H1 (cell line): ENCODE results near the gene LENG9. TPM values are rescaled to one million over a fixed set of nuclear protein-coding genes. Genes with fewer than 3 reads are reported as not detected.

Source experiments
- CTCF ChIA-PET: fragments of 300-600 bp; sonication (Branson Sonifier 250); formaldehyde crosslinking; loops from one replicate; lab custom pipeline; 2021; ENCODE audit not compliant: partially characterized antibody; lab: Charles Lee
- POLR2A ChIA-PET: fragments of 300-600 bp; sonication (Branson Sonifier 250); formaldehyde crosslinking; loops from one replicate; lab custom pipeline; 2021; ENCODE audit warnings: inconsistent platforms; ENCODE audit not compliant: partially characterized antibody; lab: Charles Lee
- DNase-seq, 2 experiments: peaks; one replicate each; pipeline versions ENCODE4 v3.0.0 to v3.0.0-alpha.2; 2010 to 2022; ENCODE audit warnings: low spot score in 2 of 2, low read depth in 1 of 2, mixed read lengths in 1 of 2
- FAIRE-seq: peaks from 2 replicates; lab custom pipeline; 2011; peaks lifted over from hg19 to GRCh38; lab: Jason Lieb, UNC
- H2AFZ ChIP-seq: 2 replicates; pipeline ENCODE4 v1.8.1; 2012; ENCODE audit warnings: low read length, inconsistent platforms
- H2AK5ac ChIP-seq: 2 replicates; pipeline ENCODE4 v1.6.1; 2013; ENCODE audit warnings: low read depth, low read length
- H2BK120ac ChIP-seq: replicated peaks from 2 replicates; pipeline ENCODE3; 2013; ENCODE audit warnings: low read depth, low read length, inconsistent platforms
- H2BK12ac ChIP-seq: 2 replicates; pipeline ENCODE4 v1.6.1; 2013; ENCODE audit warnings: low read depth, low read length
- H2BK15ac ChIP-seq: 2 replicates; pipeline ENCODE4 v1.6.1; 2013; ENCODE audit warnings: low read length
- H2BK20ac ChIP-seq: 2 replicates; pipeline ENCODE4 v1.6.1; 2013; ENCODE audit warnings: low read length
- H2BK5ac ChIP-seq: 2 replicates; pipeline ENCODE4 v1.6.1; 2013; ENCODE audit warnings: low read depth, low read length
- H3K14ac ChIP-seq: 2 replicates; pipeline ENCODE4 v1.6.1; 2013; ENCODE audit warnings: inconsistent platforms; ENCODE audit not compliant: insufficient read length
- H3K18ac ChIP-seq: 2 replicates; pipeline ENCODE4 v1.6.1; 2013; ENCODE audit warnings: low read length; ENCODE audit errors: extremely low read depth
- H3K23ac ChIP-seq: 2 replicates; pipeline ENCODE4 v1.6.1; 2013; ENCODE audit warnings: inconsistent platforms; ENCODE audit not compliant: insufficient read length
- H3K23me2 ChIP-seq: 2 replicates; pipeline ENCODE4 v1.6.1; 2013; ENCODE audit warnings: low read depth, low read length
- H3K27ac ChIP-seq: 2 replicates; pipeline ENCODE4 v1.6.1; 2011; ENCODE audit warnings: low read depth, low read length, inconsistent platforms
- H3K27me3 ChIP-seq, 4 experiments: replicated peaks in 1 of 4; 1 replicate in 1 of 4; 2 replicates in 3 of 4; pipeline versions ENCODE4 v1.6.1 to v1.8.1; 2011 to 2013; ENCODE audit warnings: low read length in 3 of 4, mild to moderate bottlenecking in 3 of 4, inconsistent platforms in 2 of 4, mixed read lengths in 2 of 4, moderate library complexity in 1 of 4; ENCODE audit not compliant: control insufficient read depth in 3 of 4, insufficient read depth in 3 of 4; ENCODE audit errors: extremely low read depth in 1 of 4
- H3K36me3 ChIP-seq, 4 experiments: 2 replicates each; pipeline versions ENCODE4 v1.6.1 to v1.8.1; 2011 to 2013; ENCODE audit warnings: mild to moderate bottlenecking in 4 of 4, low read length in 3 of 4, moderate library complexity in 2 of 4, control low read depth in 1 of 4, inconsistent platforms in 1 of 4; ENCODE audit not compliant: insufficient read depth in 4 of 4, control insufficient read depth in 2 of 4
- H3K4ac ChIP-seq: replicated peaks from 2 replicates; pipeline ENCODE3; 2013; ENCODE audit warnings: low read length, low read depth, mixed read lengths, inconsistent platforms; ENCODE audit not compliant: insufficient read length
- H3K4me1 ChIP-seq, 4 experiments: replicated peaks in 1 of 4; 1 replicate in 1 of 4; 2 replicates in 3 of 4; pipeline versions ENCODE4 v1.6.1 to v1.8.1; 2011 to 2013; ENCODE audit warnings: low read length in 3 of 4, inconsistent platforms in 2 of 4, mixed read lengths in 1 of 4; ENCODE audit not compliant: insufficient read depth in 4 of 4, control insufficient read depth in 3 of 4
- H3K4me2 ChIP-seq, 2 experiments: 2 replicates each; pipeline versions ENCODE4 v1.6.1 to v1.8.1; 2011 to 2013; ENCODE audit warnings: low read depth in 2 of 2, low read length in 2 of 2, control low read depth in 1 of 2, inconsistent platforms in 1 of 2, mild to moderate bottlenecking in 1 of 2; ENCODE audit not compliant: insufficient read depth in 1 of 2
- H3K4me3 ChIP-seq, 4 experiments: fragments of 200-600, 300-600 bp in 1 of 4; sonication (generic), shearing (Covaris generic), sonication (Bioruptor Twin) in 1 of 4; 2 replicates each; pipeline versions ENCODE4 v1.5.1 to v1.8.1; 2011 to 2016; ENCODE audit warnings: low read length in 4 of 4, low read depth in 3 of 4, control low read depth in 2 of 4, inconsistent platforms in 2 of 4, mild to moderate bottlenecking in 2 of 4, mixed read lengths in 1 of 4, moderate library complexity in 1 of 4; ENCODE audit not compliant: insufficient read depth in 2 of 4; ENCODE audit errors: extremely low read depth in 1 of 4
- H3K56ac ChIP-seq: replicated peaks from 2 replicates; pipeline ENCODE3; 2013; ENCODE audit warnings: low read depth, mild to moderate bottlenecking, mixed read lengths, low read length, inconsistent platforms; ENCODE audit not compliant: insufficient read length
- H3K79me1 ChIP-seq: 2 replicates; pipeline ENCODE4 v1.6.1; 2013; ENCODE audit warnings: low read depth, low read length, control low read depth
- H3K79me2 ChIP-seq, 2 experiments: 2 replicates each; pipeline versions ENCODE4 v1.6.1 to v1.8.1; 2012 to 2013; ENCODE audit warnings: low read length in 2 of 2, mild to moderate bottlenecking in 2 of 2, inconsistent platforms in 1 of 2; ENCODE audit not compliant: insufficient read depth in 2 of 2, control insufficient read depth in 1 of 2
- H3K9ac ChIP-seq, 4 experiments: replicated peaks in 1 of 4; 1 replicate in 1 of 4; 2 replicates in 3 of 4; pipeline versions ENCODE4 v1.6.1 to v1.8.1; 2011 to 2013; ENCODE audit warnings: low read depth in 3 of 4, low read length in 3 of 4, control low read depth in 2 of 4, mild to moderate bottlenecking in 2 of 4, moderate library complexity in 2 of 4, inconsistent platforms in 1 of 4; ENCODE audit errors: extremely low read depth in 1 of 4
- H3K9me3 ChIP-seq, 2 experiments: 2 replicates each; pipeline versions ENCODE4 v1.6.1 to v1.8.1; 2012 to 2013; ENCODE audit warnings: mild to moderate bottlenecking in 2 of 2, moderate library complexity in 2 of 2, control low read depth in 1 of 2, inconsistent platforms in 1 of 2, low read depth in 1 of 2, low read length in 1 of 2, mixed read lengths in 1 of 2; ENCODE audit not compliant: insufficient read depth in 2 of 2
- H4K20me1 ChIP-seq, 2 experiments: replicated peaks in 1 of 2; 2 replicates each; pipeline versions ENCODE3 to v1.8.1; 2011 to 2013; ENCODE audit warnings: inconsistent platforms in 2 of 2, low read length in 2 of 2, mild to moderate bottlenecking in 1 of 2; ENCODE audit not compliant: insufficient read depth in 2 of 2, control insufficient read depth in 1 of 2
- H4K5ac ChIP-seq: 2 replicates; pipeline ENCODE4 v1.6.1; 2013; ENCODE audit warnings: low read length, low read depth, mixed read lengths, inconsistent platforms; ENCODE audit not compliant: insufficient read length
- H4K8ac ChIP-seq: 2 replicates; pipeline ENCODE4 v1.8.0; 2013; ENCODE audit warnings: mild to moderate bottlenecking, moderate library complexity, low read length, inconsistent platforms; ENCODE audit not compliant: insufficient read depth; ENCODE audit errors: extremely low read depth
- H4K91ac ChIP-seq: replicated peaks from 2 replicates; pipeline ENCODE3; 2013; ENCODE audit warnings: low read length, mixed read lengths, inconsistent platforms; ENCODE audit not compliant: insufficient read length
- ASH2L ChIP-seq: fragments of 200-600, 300-600 bp; sonication (generic); IDR thresholded peaks from one replicate; pipeline ENCODE4 v1.7.1; 2017; ENCODE audit warnings: low read length
- CTCF ChIP-seq, 3 experiments: IDR thresholded peaks; 1 replicate in 2 of 3; 2 replicates in 1 of 3; pipeline versions ENCODE4 v1.5.1 to v1.6.1; 2011; ENCODE audit warnings: low read length in 3 of 3, mild to moderate bottlenecking in 3 of 3, inconsistent platforms in 2 of 3, low read depth in 1 of 3, moderate library complexity in 1 of 3; ENCODE audit not compliant: insufficient read depth in 1 of 3; ENCODE audit errors: control extremely low read depth in 1 of 3
- USF2 ChIP-seq: IDR thresholded peaks from 2 replicates; pipeline ENCODE4 v1.6.1; 2011; ENCODE audit warnings: low read length, improper control_type of control experiment
- WGBS, 2 experiments: shearing (Covaris generic) in 1 of 2; methylation state at CpG; one replicate each; pipeline versions ENCODE4 v1.1.6 to v1.1.7; 2013 to 2015; ENCODE audit warnings: low lambda C conversion rate in 2 of 2, mixed read lengths in 2 of 2, inconsistent platforms in 1 of 2, low coverage in 1 of 2, missing lambda C conversion rate in 1 of 2; ENCODE audit not compliant: insufficient replicate concordance in 2 of 2, insufficient coverage in 1 of 2, insufficient read length in 1 of 2; ENCODE audit errors: extremely low coverage in 1 of 2, missing lambda C conversion rate in 1 of 2; 5-methylcytosine and 5-hydroxymethylcytosine counted together
- polyA plus RNA-seq, 7 experiments: library from polyadenylated mRNA; depleted of rRNA in 3 of 7; stranded (reverse) in 5 of 7; unstranded in 2 of 7; fragments of >200 nt in 5 of 7; fragments of 200-250 nt in 2 of 7; gene quantifications; 1 replicate in 5 of 7; 2 replicates in 1 of 7; 4 replicates in 1 of 7; pipeline versions ENCODE4 v1.2.1 to v1.2.3, GENCODE V29; 2011 to 2013; ENCODE audit warnings: missing spikeins in 2 of 7, mixed read lengths in 2 of 7
- total RNA-seq: library from RNA; stranded (reverse); fragmentation: NEBNext Ultra II Directional; extraction: Animal tissue kit (Norgen Biotek cat#: 25700); gene quantifications from 2 replicates; pipeline ENCODE4 v1.2.1, GENCODE V29; 2021

The LENG9 gene
- total and polyA plus RNA-seq, 2 of the 8 experiments (the other 6 are each of a cell fraction or from before 2014, with no cell fraction given): 1.6 to 3.9 TPM

- Histone ChIP-seq H3K9me3 (no peaks in the 10 kb centered on the region), H2AFZ (no peak overlapping the region), H3K79me1 (no peaks in the 10 kb centered on the region), H2BK12ac (0 out of 2 replicates have a peak overlapping the region, but pooled peaks have one; percentile 30), H4K5ac (no peak overlapping the region), H3K18ac (no peak overlapping the region), H3K4ac (no peak overlapping the region), H2BK20ac (no peak overlapping the region), H3K23me2 (peaks cover 7% of the 10 kb centered on the region; the same call in 1 of the 2 replicates), H3K56ac (no peak overlapping the region), H3K79me2 (no peaks in the 10 kb centered on the region), H3K36me3 (no peaks in the 10 kb centered on the region), H3K4me1 (peaks cover 3 to 10% (median 3%) of the 10 kb centered on the region in 4 experiments; a peak in 6 of 7 replicates), H4K91ac (no peak overlapping the region), H3K9ac (no peak overlapping the region), H4K20me1 (no peaks in the 10 kb centered on the region), H2BK120ac (no peak overlapping the region), H4K8ac (no peak overlapping the region), H3K27ac (no peak overlapping the region), H3K4me3 (peak overlapping the region; percentile 21 to 59 (median 34); a peak in 5 of 8 replicates), H3K4me2 (peak overlapping the region; percentile 69 to 76), H2BK15ac (no peak overlapping the region), H3K14ac (no peak overlapping the region), H2AK5ac (no peak overlapping the region), H3K27me3 (peaks cover 3 to 33% (median 23%) of the 10 kb centered on the region in 4 experiments), H2BK5ac (no peak overlapping the region), H3K23ac (no peak overlapping the region)
- CTCF ChIA-PET: interaction anchor here (0.6 to 1.2 kb wide), 3 partner anchors 8 to 1071 kb away, joined by 3 to 4 read pairs (median 4); no protein-coding TSS in a partner anchor
- FAIRE-seq: no peak
- DNase-seq: no peak
- POLR2A ChIA-PET: interaction anchor here (1.0 to 1.2 kb wide), 3 partner anchors 12 to 34 kb away, joined by 3 to 4 read pairs (median 3); no protein-coding TSS in a partner anchor
- WGBS, 2 experiments: 82% methylated on average over 8 of the region's 10 CpGs; no CpG with 5 or more reads in 1 of the 2 experiments
- TF ChIP-seq ASH2L: no peak
- no peak for TF ChIP-seq CTCF (IDR thresholded peaks at IDR 0.05; ENCODE audit: control extremely low read depth in 1 of 3, insufficient read depth in 1 of 3, low read depth in 1 of 3, low read length in 3 of 3)
- no peak for TF ChIP-seq USF2
Measured at GRCh38 chr19:54470276-54470887, 6.8 kb upstream of the LENG9 start.
